ENCODE measurements around the gene PFN1. TPM values are rescaled to one million over a fixed set of nuclear protein-coding genes. Genes with fewer than 3 reads are reported as not detected.
A peak's percentile ranks its signal among the peaks of the same experiment; 100 is the strongest.

PFN1 gene
- total and polyA plus RNA-seq, 2 experiments from 2014 or later, result 244 to 706 TPM

DNA sequence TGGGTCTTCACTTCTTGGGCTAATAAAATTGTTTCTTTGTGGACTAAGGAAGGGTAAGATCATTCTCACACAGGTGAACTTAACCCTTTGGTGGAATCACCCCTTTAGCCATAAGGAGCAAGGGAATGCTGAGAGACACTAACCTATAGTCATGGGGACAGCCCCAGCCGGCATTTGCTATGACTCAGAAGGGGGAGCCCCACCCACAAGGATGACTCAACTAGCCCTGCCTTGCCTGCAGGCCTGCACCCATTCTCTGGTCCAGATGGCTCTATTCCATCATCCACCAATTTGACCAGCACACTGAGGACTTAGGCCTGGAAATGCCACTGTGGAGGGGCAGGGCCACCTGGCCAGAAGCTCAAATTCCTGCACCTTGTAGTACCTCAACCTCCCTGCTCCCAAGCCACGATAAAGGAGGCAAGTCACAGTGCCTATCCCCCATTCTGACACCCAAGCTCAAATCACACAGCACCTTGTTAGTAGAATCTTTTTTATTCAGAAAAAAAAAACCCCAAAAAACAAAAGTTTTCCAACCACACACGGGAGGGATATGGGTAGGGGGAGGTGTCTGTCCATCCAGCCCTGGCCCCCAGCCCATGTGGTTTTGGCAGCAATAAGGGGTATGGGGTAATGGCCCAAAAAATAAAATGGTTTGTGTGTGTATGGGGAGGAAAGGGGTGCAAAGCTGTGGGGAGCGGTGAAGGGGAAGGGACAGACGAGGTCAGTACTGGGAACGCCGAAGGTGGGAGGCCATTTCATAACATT lies 3.0 kb downstream of the PFN1 start:
- H3K9me3 ChIP-seq (ENCODE audit: low read depth), result no peaks in the 10 kb centered on the region
- no peak overlapping the region for H3K4me3 ChIP-seq
- H3K27me3 ChIP-seq, result no peaks in the 10 kb centered on the region
- no peaks in the 10 kb centered on the region for H3K9me2 ChIP-seq (replicated peaks; ENCODE audit: insufficient read depth)
- peaks cover 66% of the 10 kb centered on the region for H3K79me2 ChIP-seq
- WGBS (ENCODE audit: low lambda C conversion rate, missing lambda C conversion rate), result 70% methylated on average over 7 of the region's 7 CpGs
- H4K20me1 ChIP-seq (ENCODE audit: insufficient read depth, poor library complexity, severe bottlenecking), result peaks cover 21% of the 10 kb centered on the region
- H3K27ac ChIP-seq, result peak overlapping the region; percentile 100
- H3K4me1 ChIP-seq (ENCODE audit: insufficient read depth), result peaks cover 31% of the 10 kb centered on the region
- TF ChIP-seq, protein P1, sequence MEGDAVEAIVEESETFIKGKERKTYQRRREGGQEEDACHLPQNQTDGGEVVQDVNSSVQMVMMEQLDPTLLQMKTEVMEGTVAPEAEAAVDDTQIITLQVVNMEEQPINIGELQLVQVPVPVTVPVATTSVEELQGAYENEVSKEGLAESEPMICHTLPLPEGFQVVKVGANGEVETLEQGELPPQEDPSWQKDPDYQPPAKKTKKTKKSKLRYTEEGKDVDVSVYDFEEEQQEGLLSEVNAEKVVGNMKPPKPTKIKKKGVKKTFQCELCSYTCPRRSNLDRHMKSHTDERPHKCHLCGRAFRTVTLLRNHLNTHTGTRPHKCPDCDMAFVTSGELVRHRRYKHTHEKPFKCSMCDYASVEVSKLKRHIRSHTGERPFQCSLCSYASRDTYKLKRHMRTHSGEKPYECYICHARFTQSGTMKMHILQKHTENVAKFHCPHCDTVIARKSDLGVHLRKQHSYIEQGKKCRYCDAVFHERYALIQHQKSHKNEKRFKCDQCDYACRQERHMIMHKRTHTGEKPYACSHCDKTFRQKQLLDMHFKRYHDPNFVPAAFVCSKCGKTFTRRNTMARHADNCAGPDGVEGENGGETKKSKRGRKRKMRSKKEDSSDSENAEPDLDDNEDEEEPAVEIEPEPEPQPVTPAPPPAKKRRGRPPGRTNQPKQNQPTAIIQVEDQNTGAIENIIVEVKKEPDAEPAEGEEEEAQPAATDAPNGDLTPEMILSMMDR (IDR thresholded peaks at IDR 0.05; ENCODE audit: poor library complexity), result no peak
- TF ChIP-seq EZH2 (IDR thresholded peaks at IDR 0.05; ENCODE audit: borderline replicate concordance) (no peak), EZH2phosphoT487 (IDR thresholded peaks at IDR 0.05; ENCODE audit: low read depth, severe bottlenecking, unreplicated experiment) (no peak)
- no peaks in the 10 kb centered on the region for H3K36me3 ChIP-seq (replicated peaks; ENCODE audit: insufficient read depth, low read depth)
- no peak overlapping the region for H2AFZ ChIP-seq
- DNase-seq (ENCODE audit: low spot score), result peak; percentile 82
- H3K4me2 ChIP-seq, result peak overlapping the region; percentile 86

DNA sequence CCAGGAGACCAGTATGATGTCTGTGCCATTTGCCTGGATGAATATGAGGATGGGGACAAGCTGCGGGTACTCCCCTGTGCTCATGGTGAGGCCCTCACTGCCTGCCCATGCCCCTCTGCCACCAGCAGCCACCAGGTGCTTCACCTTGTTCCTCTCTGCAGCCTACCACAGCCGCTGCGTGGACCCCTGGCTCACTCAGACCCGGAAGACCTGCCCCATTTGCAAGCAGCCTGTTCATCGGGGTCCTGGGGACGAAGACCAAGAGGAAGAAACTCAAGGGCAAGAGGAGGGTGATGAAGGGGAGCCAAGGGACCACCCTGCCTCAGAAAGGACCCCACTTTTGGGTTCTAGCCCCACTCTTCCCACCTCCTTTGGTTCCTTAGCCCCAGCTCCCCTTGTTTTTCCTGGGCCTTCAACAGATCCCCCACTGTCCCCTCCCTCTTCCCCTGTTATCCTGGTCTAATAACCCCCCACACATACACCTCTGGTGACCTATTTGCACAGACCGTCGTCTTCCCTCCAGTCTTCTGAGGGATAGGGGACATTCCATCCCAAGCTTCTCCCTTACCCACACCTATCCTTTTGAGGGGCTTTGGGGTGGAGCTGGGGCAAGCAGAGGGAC lies 3.7 kb downstream of the PFN1 start:
- WGBS (ENCODE audit: low lambda C conversion rate, missing lambda C conversion rate), result 81% methylated on average over 8 of the region's 8 CpGs
- H3K4me3 ChIP-seq, result no peak overlapping the region
- TF ChIP-seq, protein P1 (IDR thresholded peaks at IDR 0.05; ENCODE audit: poor library complexity), result no peak
- TF ChIP-seq EZH2phosphoT487 (IDR thresholded peaks at IDR 0.05; ENCODE audit: low read depth, severe bottlenecking, unreplicated experiment) (no peak), EZH2 (IDR thresholded peaks at IDR 0.05; ENCODE audit: borderline replicate concordance) (no peak)
- peak overlapping the region; percentile 86 for H3K4me2 ChIP-seq
- no peak for DNase-seq (ENCODE audit: low spot score)
- H3K27ac ChIP-seq, result peak overlapping the region; percentile 91
- H3K27me3 ChIP-seq, result no peaks in the 10 kb centered on the region
- H3K4me1 ChIP-seq (ENCODE audit: insufficient read depth), result peaks cover 27% of the 10 kb centered on the region
- H3K9me3 ChIP-seq (ENCODE audit: low read depth), result no peaks in the 10 kb centered on the region
- H3K9me2 ChIP-seq (replicated peaks; ENCODE audit: insufficient read depth), result no peaks in the 10 kb centered on the region
- no peak overlapping the region for H2AFZ ChIP-seq
- H4K20me1 ChIP-seq (ENCODE audit: insufficient read depth, poor library complexity, severe bottlenecking), result peaks cover 21% of the 10 kb centered on the region
- H3K36me3 ChIP-seq (replicated peaks; ENCODE audit: insufficient read depth, low read depth), result no peaks in the 10 kb centered on the region
- peaks cover 66% of the 10 kb centered on the region for H3K79me2 ChIP-seq

DNA sequence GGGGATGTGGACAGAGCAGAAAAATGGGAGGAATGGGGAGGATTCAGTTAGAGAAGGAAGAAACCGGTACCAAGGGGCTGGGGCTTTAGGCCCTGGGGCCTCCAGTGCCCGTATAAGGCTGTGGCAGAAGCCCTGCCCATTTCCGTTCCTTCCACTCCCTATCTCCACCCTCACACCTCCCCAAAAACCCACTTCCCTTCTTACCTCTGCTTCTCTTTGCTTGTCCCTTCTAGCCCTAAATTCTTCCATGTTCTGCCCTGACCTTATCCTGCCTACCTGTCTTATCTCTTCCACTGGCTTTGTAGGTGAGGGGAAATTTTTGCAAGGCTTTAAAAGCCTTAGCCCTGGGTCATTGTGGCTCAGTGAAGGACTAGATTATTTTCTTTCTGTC lies 4.2 kb downstream of the PFN1 start:
- WGBS (ENCODE audit: low lambda C conversion rate, missing lambda C conversion rate), result 81% methylated on average over 3 of the region's 3 CpGs
- Histone ChIP-seq H3K9me3 (ENCODE audit: low read depth) (no peaks in the 10 kb centered on the region), H3K9me2 (replicated peaks; ENCODE audit: insufficient read depth) (no peaks in the 10 kb centered on the region), H3K27me3 (no peaks in the 10 kb centered on the region), H3K27ac (peak overlapping the region; percentile 91), H3K79me2 (peaks cover 68% of the 10 kb centered on the region), H3K4me2 (no peak overlapping the region), H3K4me1 (ENCODE audit: insufficient read depth) (peaks cover 28% of the 10 kb centered on the region), H4K20me1 (ENCODE audit: insufficient read depth, poor library complexity, severe bottlenecking) (peaks cover 21% of the 10 kb centered on the region), H3K36me3 (replicated peaks; ENCODE audit: insufficient read depth, low read depth) (no peaks in the 10 kb centered on the region), H2AFZ (no peak overlapping the region), H3K4me3 (no peak overlapping the region)
- TF ChIP-seq, protein P1 (IDR thresholded peaks at IDR 0.05; ENCODE audit: poor library complexity), result no peak
- DNase-seq (ENCODE audit: low spot score), result no peak
